ENCODE data around the gene OSBPL2. TPM values are rescaled to one million over a fixed set of nuclear protein-coding genes. Genes with fewer than 3 reads are reported as not detected.
A peak's percentile ranks its signal among the peaks of the same experiment; 100 is the strongest.

The OSBPL2 gene
- total RNA-seq, 2 experiments from 2014 or later = 52.8 to 54.4 TPM

- peak overlapping the region; percentile 89 for H3K4me3 Mint-ChIP-seq
- CTCF ChIA-PET = no interaction called here
- peak overlapping the region; percentile 95 for H3K27ac Mint-ChIP-seq
- TF ChIP-seq, protein P1, sequence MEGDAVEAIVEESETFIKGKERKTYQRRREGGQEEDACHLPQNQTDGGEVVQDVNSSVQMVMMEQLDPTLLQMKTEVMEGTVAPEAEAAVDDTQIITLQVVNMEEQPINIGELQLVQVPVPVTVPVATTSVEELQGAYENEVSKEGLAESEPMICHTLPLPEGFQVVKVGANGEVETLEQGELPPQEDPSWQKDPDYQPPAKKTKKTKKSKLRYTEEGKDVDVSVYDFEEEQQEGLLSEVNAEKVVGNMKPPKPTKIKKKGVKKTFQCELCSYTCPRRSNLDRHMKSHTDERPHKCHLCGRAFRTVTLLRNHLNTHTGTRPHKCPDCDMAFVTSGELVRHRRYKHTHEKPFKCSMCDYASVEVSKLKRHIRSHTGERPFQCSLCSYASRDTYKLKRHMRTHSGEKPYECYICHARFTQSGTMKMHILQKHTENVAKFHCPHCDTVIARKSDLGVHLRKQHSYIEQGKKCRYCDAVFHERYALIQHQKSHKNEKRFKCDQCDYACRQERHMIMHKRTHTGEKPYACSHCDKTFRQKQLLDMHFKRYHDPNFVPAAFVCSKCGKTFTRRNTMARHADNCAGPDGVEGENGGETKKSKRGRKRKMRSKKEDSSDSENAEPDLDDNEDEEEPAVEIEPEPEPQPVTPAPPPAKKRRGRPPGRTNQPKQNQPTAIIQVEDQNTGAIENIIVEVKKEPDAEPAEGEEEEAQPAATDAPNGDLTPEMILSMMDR (IDR thresholded peaks at IDR 0.05) = no peak
- Histone ChIP-seq H3K4me1 (ENCODE audit: insufficient read depth, low read length) (peaks cover 36% of the 10 kb centered on the region), H3K27me3 (ENCODE audit: control insufficient read depth in 1 of 2, insufficient read depth in 2 of 2, low read length in 2 of 2) (no peaks in the 10 kb centered on the region), H3K27ac (ENCODE audit: low read depth in 1 of 2, low read length in 2 of 2) (peak overlapping the region in 1 of 2 donors; percentile 7), H3K9me3 (ENCODE audit: control insufficient read depth in 1 of 2, insufficient read depth in 1 of 2, low read length in 2 of 2) (peaks cover 0 to 8% of the 10 kb centered on the region in 2 experiments), H3K4me3 (ENCODE audit: low read length) (peak overlapping the region; percentile 64), H3K36me3 (ENCODE audit: insufficient read depth, low read length) (peaks cover 6% of the 10 kb centered on the region)
- H3K9me3 Mint-ChIP-seq = no peaks in the 10 kb centered on the region
- intact Hi-C loops (cut with DNase I, micrococcal nuclease) = loop anchor here (2.0 to 5.0 kb wide), 6 partner anchors 56 to 979 kb away; partner anchors contain the start of genes ADRM1 (in 2 of the 2), CABLES2 (in 1 of the 2), LSM14B (in 1 of the 2) and MTG2 (in 1 of the 2)
- POLR2A ChIA-PET = interaction anchor here (1.2 to 1.8 kb wide), 4 partner anchors 56 to 173 kb away, joined by 4 to 8 read pairs (median 8); partner anchors contain the start of genes ADRM1, LSM14B, MTG2 and TAF4
- peaks cover 44% of the 10 kb centered on the region for H3K4me1 Mint-ChIP-seq (ENCODE audit: low read depth)
- peaks cover 19% of the 10 kb centered on the region for H3K36me3 Mint-ChIP-seq (ENCODE audit: low read depth)
- ATAC-seq (ENCODE audit: poor library complexity) (no peak), DNase-seq (peak in 4 of 14 experiments; percentile 7 to 47 (median 28))
- H3K27me3 Mint-ChIP-seq = peaks cover 6% of the 10 kb centered on the region
Observed at GRCh38 chr20:62238569-62239277, 402 bp downstream of the OSBPL2 start.

- no peak for ATAC-seq (ENCODE audit: poor library complexity)
- TF ChIP-seq, protein P1 (IDR thresholded peaks at IDR 0.05) = no peak
- H3K27me3 Mint-ChIP-seq = peaks cover 3% of the 10 kb centered on the region
- Histone ChIP-seq H3K4me3 (ENCODE audit: low read length) (peak overlapping the region; percentile 64), H3K36me3 (ENCODE audit: insufficient read depth, low read length) (peaks cover 11% of the 10 kb centered on the region), H3K27ac (ENCODE audit: low read depth in 1 of 2, low read length in 2 of 2) (peak overlapping the region in 1 of 2 donors; percentile 7), H3K4me1 (ENCODE audit: insufficient read depth, low read length) (peaks cover 38% of the 10 kb centered on the region), H3K27me3 (ENCODE audit: control insufficient read depth in 1 of 2, insufficient read depth in 2 of 2, low read length in 2 of 2) (no peaks in the 10 kb centered on the region), H3K9me3 (ENCODE audit: control insufficient read depth in 1 of 2, insufficient read depth in 1 of 2, low read length in 2 of 2) (peaks cover 0 to 2% of the 10 kb centered on the region in 2 experiments)
- peaks cover 22% of the 10 kb centered on the region for H3K36me3 Mint-ChIP-seq (ENCODE audit: low read depth)
- intact Hi-C loops (cut with DNase I, micrococcal nuclease) = loop anchor here (2.0 to 5.0 kb wide), 6 partner anchors 57 to 978 kb away; partner anchors contain the start of genes ADRM1 (in 2 of the 2), CABLES2 (in 1 of the 2), LSM14B (in 1 of the 2) and MTG2 (in 1 of the 2)
- no peaks in the 10 kb centered on the region for H3K9me3 Mint-ChIP-seq
- no peak for DNase-seq
- ChIA-PET CTCF (no interaction called here), POLR2A (interaction anchor here (0.6 kb wide), 1 partner anchor 92 kb away, joined by 3 read pairs; no protein-coding TSS in a partner anchor)
- peak overlapping the region; percentile 89 for H3K4me3 Mint-ChIP-seq
- peak overlapping the region; percentile 83 for H3K27ac Mint-ChIP-seq
- peaks cover 44% of the 10 kb centered on the region for H3K4me1 Mint-ChIP-seq (ENCODE audit: low read depth)
Observed at GRCh38 chr20:62239278-62239879, 1.1 kb downstream of the OSBPL2 start.

DNA sequence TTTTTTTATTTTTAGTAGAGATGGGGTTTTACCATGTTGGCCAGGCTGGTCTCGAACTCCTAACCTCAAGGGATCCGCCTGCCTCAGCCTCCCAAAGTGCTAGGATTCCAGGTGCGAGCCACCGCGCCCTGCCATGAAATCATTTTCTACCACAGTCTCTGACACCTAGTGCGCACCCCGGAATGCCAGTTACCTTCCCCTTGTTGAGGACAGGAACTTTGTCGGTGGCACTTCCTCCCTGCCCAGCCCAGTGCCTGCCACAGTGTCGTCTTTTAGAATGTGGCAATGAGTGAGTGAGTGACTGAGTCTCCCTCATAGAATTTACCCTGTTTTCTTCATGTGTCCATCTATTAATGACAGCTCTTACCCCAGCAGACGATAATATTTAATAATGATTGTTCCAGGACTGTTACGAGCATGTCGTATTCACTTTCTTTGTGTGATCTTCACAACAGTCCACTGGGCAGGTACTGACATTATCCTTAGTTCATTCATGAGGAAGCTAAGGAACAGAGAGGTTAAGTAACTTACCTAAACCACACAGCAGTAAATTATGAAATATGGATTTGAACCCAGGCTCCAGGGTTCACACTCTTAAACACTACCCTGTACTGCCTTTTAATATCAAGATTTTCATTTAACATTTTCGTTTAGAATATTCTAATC, 1.8 kb downstream of the OSBPL2 start:
- Histone ChIP-seq H3K4me1 (ENCODE audit: insufficient read depth, low read length) (peaks cover 44% of the 10 kb centered on the region), H3K36me3 (ENCODE audit: insufficient read depth, low read length) (peaks cover 14% of the 10 kb centered on the region), H3K27me3 (ENCODE audit: control insufficient read depth in 1 of 2, insufficient read depth in 2 of 2, low read length in 2 of 2) (no peaks in the 10 kb centered on the region), H3K27ac (ENCODE audit: low read depth in 1 of 2, low read length in 2 of 2) (no peak overlapping the region), H3K4me3 (ENCODE audit: low read length) (no peak overlapping the region), H3K9me3 (ENCODE audit: control insufficient read depth in 1 of 2, insufficient read depth in 1 of 2, low read length in 2 of 2) (no peaks in the 10 kb centered on the region)
- Mint-ChIP-seq H3K36me3 (ENCODE audit: low read depth) (peaks cover 28% of the 10 kb centered on the region), H3K4me3 (peak overlapping the region; percentile 89), H3K9me3 (no peaks in the 10 kb centered on the region), H3K4me1 (ENCODE audit: low read depth) (peaks cover 50% of the 10 kb centered on the region), H3K27me3 (peaks cover 3% of the 10 kb centered on the region), H3K27ac (peak overlapping the region; percentile 8)
- no peak for ATAC-seq (ENCODE audit: poor library complexity)
- intact Hi-C loops (cut with DNase I, micrococcal nuclease) = no loop called here
- DNase-seq = no peak
- ChIA-PET CTCF (no interaction called here), POLR2A (interaction anchor here (0.6 kb wide), 1 partner anchor 93 kb away, joined by 3 read pairs; no protein-coding TSS in a partner anchor)
- TF ChIP-seq, protein P1 (IDR thresholded peaks at IDR 0.05) = no peak
